Keratinocyte (primary cell): Measurements from ENCODE around the gene ID3. TPM values are rescaled to one million over a fixed set of nuclear protein-coding genes. Genes with fewer than 3 reads are reported as not detected.

Experiments
- DNase-seq: peaks from one replicate; pipeline ENCODE4 v3.0.0-alpha.2; 2011; ENCODE audit warnings: low read depth, missing footprints, low spot score
- FAIRE-seq: peaks from 2 replicates; lab custom pipeline; 2011; peaks lifted over from hg19 to GRCh38; lab: Jason Lieb, UNC
- H2AFZ ChIP-seq: 2 replicates; pipeline ENCODE4 v1.6.0; 2012; ENCODE audit warnings: low read length, control low read depth, inconsistent platforms; ENCODE audit not compliant: control insufficient read depth
- H3K27ac ChIP-seq: 2 replicates; pipeline ENCODE4 v1.5.1; 2011; ENCODE audit warnings: low read length; ENCODE audit not compliant: control insufficient read depth, insufficient read depth
- H3K27me3 ChIP-seq: 3 replicates; pipeline ENCODE4 v1.6.0; 2011; ENCODE audit warnings: low read length; ENCODE audit not compliant: control insufficient read depth, insufficient read depth; ENCODE audit errors: extremely low read depth
- H3K36me3 ChIP-seq, 2 experiments: 2 replicates in 1 of 2; 3 replicates in 1 of 2; pipeline ENCODE4 v1.5.1; 2011; ENCODE audit warnings: low read length in 2 of 2, mild to moderate bottlenecking in 1 of 2; ENCODE audit not compliant: control insufficient read depth in 2 of 2, insufficient read depth in 2 of 2; ENCODE audit errors: extremely low read depth in 1 of 2
- H3K4me1 ChIP-seq: 3 replicates; pipeline ENCODE4 v1.5.1; 2011; ENCODE audit warnings: low read length; ENCODE audit not compliant: control insufficient read depth, insufficient read depth; ENCODE audit errors: extremely low read depth
- H3K4me2 ChIP-seq: 3 replicates; pipeline ENCODE4 v1.6.0; 2011; ENCODE audit warnings: low read depth, low read length; ENCODE audit not compliant: control insufficient read depth, insufficient read depth; ENCODE audit errors: extremely low read depth
- H3K4me3 ChIP-seq, 3 experiments: fragments of 200-600 bp in 1 of 3; sonication (generic) in 1 of 3; 2 replicates in 2 of 3; 3 replicates in 1 of 3; pipeline ENCODE4 v1.5.1; 2011 to 2016; ENCODE audit warnings: low read length in 3 of 3, mild to moderate bottlenecking in 3 of 3, control low read depth in 2 of 3, inconsistent platforms in 1 of 3, low read depth in 1 of 3, mixed read lengths in 1 of 3, mixed run types in 1 of 3, moderate library complexity in 1 of 3; ENCODE audit not compliant: control insufficient read depth in 2 of 3, insufficient read depth in 2 of 3; ENCODE audit errors: extremely low read depth in 1 of 3
- H3K79me2 ChIP-seq: 2 replicates; pipeline ENCODE4 v1.6.0; 2012; ENCODE audit warnings: low read length; ENCODE audit not compliant: control insufficient read depth, insufficient read depth
- H3K9ac ChIP-seq: 3 replicates; pipeline ENCODE4 v1.6.0; 2011; ENCODE audit warnings: low read length; ENCODE audit not compliant: control insufficient read depth, insufficient read depth; ENCODE audit errors: extremely low read depth
- H3K9me1 ChIP-seq: 3 replicates; pipeline ENCODE4 v1.6.0; 2011; ENCODE audit warnings: low read length; ENCODE audit not compliant: control insufficient read depth, insufficient read depth; ENCODE audit errors: extremely low read depth
- H3K9me3 ChIP-seq: 2 replicates; pipeline ENCODE4 v1.5.1; 2012; ENCODE audit warnings: low read depth, low read length; ENCODE audit not compliant: control insufficient read depth
- H4K20me1 ChIP-seq: 3 replicates; pipeline ENCODE4 v1.6.0; 2011; ENCODE audit warnings: low read length; ENCODE audit not compliant: control insufficient read depth, insufficient read depth; ENCODE audit errors: extremely low read depth
- CTCF ChIP-seq, 3 experiments: IDR thresholded peaks in 1 of 3; conservative IDR thresholded peaks in 1 of 3; optimal IDR thresholded peaks in 1 of 3; 2 replicates in 2 of 3; 3 replicates in 1 of 3; pipeline versions ENCODE3 to v1.5.1; 2011; ENCODE audit warnings: low read length in 3 of 3, mild to moderate bottlenecking in 3 of 3, moderate library complexity in 2 of 3, control low read depth in 1 of 3, inconsistent platforms in 1 of 3; ENCODE audit not compliant: insufficient read depth in 2 of 3; ENCODE audit errors: extremely low read depth in 1 of 3
- EZH2 ChIP-seq: IDR thresholded peaks from one replicate; pipeline ENCODE4 v1.6.1; 2012; ENCODE audit warnings: inconsistent platforms, mild to moderate bottlenecking, low read length, moderate library complexity
- dilution Hi-C: fragments of 300-500 bp; cut with MboI; formaldehyde crosslinking; loops from one replicate; pipeline ENCODE4 v1.7.0; 2020; ENCODE audit warnings: low sequenced_read_pairs; ENCODE audit not compliant: extremely low pct_ligation_motif_present
- polyA plus RNA-seq, 5 experiments: library from polyadenylated mRNA; depleted of rRNA in 3 of 5; stranded (reverse) in 3 of 5; stranded (forward) in 1 of 5; unstranded in 1 of 5; fragments of >200 nt; gene quantifications; 1 replicate in 1 of 5; 2 replicates in 3 of 5; 3 replicates in 1 of 5; pipeline versions ENCODE4 v1.2.1 to v1.2.3, GENCODE V29; 2011 to 2012; ENCODE audit warnings: missing spikeins in 2 of 5, low read depth in 1 of 5, low replicate concordance in 1 of 5

ID3 gene
- polyA plus RNA-seq, 1 donor (not counting 4 experiments of a cell fraction or from before 2014, with no cell fraction given), result 38.0 TPM

- H3K4me3 ChIP-seq, result no peak overlapping the region
- no peak overlapping the region for H2AFZ ChIP-seq
- H3K4me1 ChIP-seq, result peaks cover 28% of the 10 kb centered on the region
- FAIRE-seq (no peak), DNase-seq (no peak)
- H3K9me3 ChIP-seq, result no peaks in the 10 kb centered on the region
- no peak overlapping the region for H3K9ac ChIP-seq
- no peaks in the 10 kb centered on the region for H3K36me3 ChIP-seq
- no peak overlapping the region for H3K27ac ChIP-seq
- H3K79me2 ChIP-seq, result no peaks in the 10 kb centered on the region
- H3K27me3 ChIP-seq, result no peaks in the 10 kb centered on the region
- H3K4me2 ChIP-seq, result no peak overlapping the region
- no peak for TF ChIP-seq EZH2
- dilution Hi-C loops, result no loop called here
- no peaks in the 10 kb centered on the region for H4K20me1 ChIP-seq
- H3K9me1 ChIP-seq, result no peaks in the 10 kb centered on the region
Observed at GRCh38 chr1:23596382-23597358, 37.4 kb upstream of the ID3 start.

- Histone ChIP-seq H3K4me2 (no peak overlapping the region), H3K9me1 (no peaks in the 10 kb centered on the region), H3K9ac (no peak overlapping the region), H3K4me1 (peaks cover 28% of the 10 kb centered on the region), H4K20me1 (no peaks in the 10 kb centered on the region), H3K36me3 (no peaks in the 10 kb centered on the region), H2AFZ (no peak overlapping the region), H3K4me3 (no peak overlapping the region), H3K79me2 (no peaks in the 10 kb centered on the region), H3K27ac (no peak overlapping the region), H3K27me3 (no peaks in the 10 kb centered on the region), H3K9me3 (no peaks in the 10 kb centered on the region)
- dilution Hi-C loops, result no loop called here
- DNase-seq (no peak), FAIRE-seq (no peak)
- TF ChIP-seq EZH2 (no peak), CTCF (optimal IDR thresholded peaks at IDR 0.05 in 1 of 3, IDR thresholded peaks at IDR 0.05 in 1 of 3, conservative IDR thresholded peaks at IDR 0.05 in 1 of 3; ENCODE audit: extremely low read depth in 1 of 3, insufficient read depth in 2 of 3, low read length in 3 of 3) (no peak)
Observed at GRCh38 chr1:23594927-23595353, 35.6 kb upstream of the ID3 start.
